OCI-LY1 (cell line): Measurements from ENCODE around the gene ALDH3A1.

Experiments used
- CTCF ChIP-seq: fragments of 200-600 bp; sonication (generic), shearing (Covaris generic); IDR thresholded peaks from 2 replicates; pipeline ENCODE4 v1.5.1; 2017; ENCODE audit warnings: mild to moderate bottlenecking, antibody characterized with exemption, low read length, moderate library complexity, mixed read lengths
- EZH2 ChIP-seq: fragments of 200-600 bp; sonication (generic), shearing (Covaris generic); IDR thresholded peaks from 2 replicates; pipeline ENCODE4 v1.8.0; 2017; ENCODE audit warnings: borderline replicate concordance, mixed run types, mild to moderate bottlenecking, antibody characterized with exemption, low read length, moderate library complexity, mixed read lengths

- no peak for TF ChIP-seq CTCF
- TF ChIP-seq EZH2, result no peak
These were observed 31.7 kb downstream of the ALDH3A1 start, which contains the start of gene SLC47A2 for GRCh38 chr17:19716108-19717030.
